Omental fat pad (tissue), 4 donors: ENCODE data around the gene MYL12A. TPM values are rescaled to one million over a fixed set of nuclear protein-coding genes. Genes with fewer than 3 reads are reported as not detected.
A peak's percentile ranks its signal among the peaks of the same experiment; 100 is the strongest.

Source experiments
- ATAC-seq: fragments of 150-250 bp; one replicate; pipeline ENCODE4 v1.9.1; 2016; ENCODE audit warnings: mild to moderate bottlenecking, moderate library complexity; ENCODE audit not compliant: low FRiP score
- DNase-seq: peaks from one replicate; pipeline ENCODE4 v3.0.0-alpha.2; 2019; ENCODE audit warnings: low spot score
- total RNA-seq, 4 donors: library from RNA; depleted of rRNA; stranded (reverse); fragments of >200 nt; gene quantifications; one replicate each; pipeline ENCODE4 v1.1.0, GENCODE V29; 2016
- TF ChIP-seq, protein P1 (sequence below), 3 donors: fragments of 450-650 bp; IDR thresholded peaks; one replicate each; pipeline ENCODE4 v1.5.1; 2016 to 2017; ENCODE audit warnings: antibody characterized with exemption in 3 of 3, mild to moderate bottlenecking in 3 of 3, moderate library complexity in 2 of 3

Gene MYL12A
- total RNA-seq, 4 donors from 2014 or later = 393 to 814 (median 535) TPM

- DNase-seq (no peak), ATAC-seq (no peak)
- TF ChIP-seq, protein P1, sequence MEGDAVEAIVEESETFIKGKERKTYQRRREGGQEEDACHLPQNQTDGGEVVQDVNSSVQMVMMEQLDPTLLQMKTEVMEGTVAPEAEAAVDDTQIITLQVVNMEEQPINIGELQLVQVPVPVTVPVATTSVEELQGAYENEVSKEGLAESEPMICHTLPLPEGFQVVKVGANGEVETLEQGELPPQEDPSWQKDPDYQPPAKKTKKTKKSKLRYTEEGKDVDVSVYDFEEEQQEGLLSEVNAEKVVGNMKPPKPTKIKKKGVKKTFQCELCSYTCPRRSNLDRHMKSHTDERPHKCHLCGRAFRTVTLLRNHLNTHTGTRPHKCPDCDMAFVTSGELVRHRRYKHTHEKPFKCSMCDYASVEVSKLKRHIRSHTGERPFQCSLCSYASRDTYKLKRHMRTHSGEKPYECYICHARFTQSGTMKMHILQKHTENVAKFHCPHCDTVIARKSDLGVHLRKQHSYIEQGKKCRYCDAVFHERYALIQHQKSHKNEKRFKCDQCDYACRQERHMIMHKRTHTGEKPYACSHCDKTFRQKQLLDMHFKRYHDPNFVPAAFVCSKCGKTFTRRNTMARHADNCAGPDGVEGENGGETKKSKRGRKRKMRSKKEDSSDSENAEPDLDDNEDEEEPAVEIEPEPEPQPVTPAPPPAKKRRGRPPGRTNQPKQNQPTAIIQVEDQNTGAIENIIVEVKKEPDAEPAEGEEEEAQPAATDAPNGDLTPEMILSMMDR (IDR thresholded peaks at IDR 0.05) = no peak
These were observed 11.8 kb upstream of the MYL12A start for GRCh38 chr18:3235846-3236245.

- no peak for ATAC-seq
- DNase-seq = no peak
- TF ChIP-seq, protein P1 (IDR thresholded peaks at IDR 0.05) = no peak
These were observed 11.1 kb upstream of the MYL12A start for GRCh38 chr18:3236470-3236869.

DNA sequence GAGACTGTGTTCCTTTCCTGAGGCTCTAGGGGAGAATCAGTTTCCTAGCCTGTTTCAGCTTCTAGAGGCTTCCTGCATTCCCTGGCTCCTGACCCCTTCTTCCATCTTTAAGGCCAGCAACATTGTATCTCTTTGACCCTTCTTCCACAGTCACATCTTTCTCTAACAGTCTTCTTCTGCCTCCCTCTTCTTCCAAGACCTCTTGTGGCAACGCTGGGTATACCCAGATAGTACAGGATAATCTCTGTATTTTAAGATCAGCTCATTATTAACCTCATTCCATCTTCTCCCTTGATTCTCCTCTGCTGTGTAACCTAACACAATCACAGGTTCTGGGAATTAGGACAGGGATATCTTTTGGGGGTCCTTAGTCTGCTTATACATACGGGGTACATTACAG is 8.9 kb upstream of the MYL12A start:
- no peak for ATAC-seq
- no peak for DNase-seq
- TF ChIP-seq, protein P1 (IDR thresholded peaks at IDR 0.05) = no peak

- DNase-seq (no peak), ATAC-seq (no peak)
- TF ChIP-seq, protein P1 (IDR thresholded peaks at IDR 0.05) = no peak
These were observed 2.4 kb upstream of the MYL12A start for GRCh38 chr18:3245185-3245564.

DNA sequence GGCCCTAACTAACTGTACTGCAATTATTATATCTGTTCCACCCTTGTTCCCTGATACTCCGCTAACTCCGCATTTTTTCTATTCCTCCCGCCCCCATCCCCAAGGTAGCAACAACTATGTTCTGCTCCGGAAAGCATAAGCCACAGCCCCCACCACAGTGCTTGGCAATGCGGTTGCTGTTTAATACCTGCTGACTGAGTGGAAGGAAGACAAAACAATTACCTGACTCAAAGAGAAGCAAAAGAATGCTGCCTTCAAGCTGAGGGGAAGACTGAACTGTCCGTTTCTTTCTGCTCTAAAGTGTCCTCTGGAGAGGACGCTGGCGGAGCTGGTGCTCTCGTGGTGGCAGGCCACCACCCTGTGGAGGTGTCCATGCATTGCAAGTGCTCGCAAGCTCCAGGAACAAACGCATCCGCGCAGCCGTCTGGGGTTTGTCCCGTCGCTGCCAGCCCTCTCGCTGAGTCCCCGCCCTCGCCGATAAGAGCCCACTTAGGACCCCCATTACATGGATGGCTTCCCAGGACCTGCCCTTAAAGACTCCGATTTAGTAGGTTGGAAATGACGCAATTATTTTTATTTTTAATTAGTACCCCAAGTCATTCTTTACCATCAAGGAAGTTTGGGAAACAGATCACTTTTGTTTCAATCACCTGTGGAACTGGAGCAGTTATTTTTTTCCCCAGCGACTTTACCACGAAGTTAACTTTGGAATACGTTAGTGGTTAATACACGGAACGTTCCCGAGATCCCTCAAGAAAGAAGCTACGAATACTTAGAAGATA is 1.6 kb upstream of the MYL12A start:
- DNase-seq (peak; percentile 39), ATAC-seq (peak; percentile 65)
- TF ChIP-seq, protein P1 (IDR thresholded peaks at IDR 0.05) = peak in 2 of 3 donors; percentile 73 to 87

DNA sequence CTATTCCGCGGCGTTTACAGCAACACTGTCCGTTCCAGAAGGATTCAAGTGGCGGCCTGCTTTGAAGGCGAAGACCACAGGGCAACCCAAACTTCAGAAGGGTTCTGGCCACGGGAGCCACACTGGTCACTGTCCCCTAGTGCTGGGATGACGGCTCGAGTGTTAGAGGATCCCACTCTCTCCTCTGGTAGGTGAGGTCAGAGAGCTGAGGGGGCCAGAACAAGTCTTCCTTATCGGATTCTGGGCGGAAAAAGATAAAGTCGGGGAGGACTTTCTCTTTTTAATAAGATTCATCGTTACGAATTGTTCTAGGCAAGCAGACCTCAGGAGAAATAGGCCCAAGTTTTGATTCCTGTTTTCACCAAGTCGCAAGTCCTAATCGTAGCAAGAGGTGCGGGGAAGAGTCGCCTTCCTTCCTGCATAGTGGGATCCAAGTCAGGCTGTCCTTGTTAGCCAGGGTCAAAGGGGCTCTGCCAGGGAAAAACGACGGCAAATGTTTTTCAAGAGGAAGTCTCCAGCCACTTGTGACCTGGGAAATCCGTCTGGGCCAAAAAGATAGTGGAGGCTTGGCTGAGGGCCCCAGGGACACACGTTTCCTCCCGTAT is 864 bp upstream of the MYL12A start:
- TF ChIP-seq, protein P1 (IDR thresholded peaks at IDR 0.05) = no peak
- DNase-seq (no peak), ATAC-seq (no peak)
